PFSK-1 (cell line): ENCODE results near the gene FBXO33.

ENCODE experiments used
- POLR2AphosphoS5 ChIP-seq: IDR thresholded peaks from 2 replicates; pipeline ENCODE4 v1.6.1; 2012; ENCODE audit warnings: low read depth, mild to moderate bottlenecking, control low read depth, low read length, moderate library complexity
- REST ChIP-seq, 2 experiments: IDR thresholded peaks; 2 replicates each; pipeline versions ENCODE4 v1.6.1 to v1.8.0; 2011 to 2012; ENCODE audit warnings: low read depth in 2 of 2, low read length in 2 of 2, control low read depth in 1 of 2, inconsistent platforms in 1 of 2, mild to moderate bottlenecking in 1 of 2, moderate library complexity in 1 of 2; ENCODE audit not compliant: insufficient read depth in 1 of 2
- SIN3A ChIP-seq: IDR thresholded peaks from 2 replicates; pipeline ENCODE4 v1.6.1; 2012; ENCODE audit warnings: mild to moderate bottlenecking, low read length, moderate library complexity, borderline replicate concordance; ENCODE audit not compliant: insufficient read depth
- TAF1 ChIP-seq: IDR thresholded peaks from 2 replicates; pipeline ENCODE4 v1.6.1; 2012; ENCODE audit warnings: low read length, control low read depth, borderline replicate concordance; ENCODE audit not compliant: insufficient read depth

GRCh38 chr14:39423793-39424192 lies 8.4 kb downstream of the FBXO33 start:
- TF ChIP-seq POLR2AphosphoS5 (no peak), SIN3A (no peak), REST (IDR thresholded peaks at IDR 0.05; ENCODE audit: insufficient read depth in 1 of 2, low read depth in 2 of 2, low read length in 2 of 2) (no peak), TAF1 (no peak)
